ENCODE results near the gene VPS52. TPM values are rescaled to one million over a fixed set of nuclear protein-coding genes. Genes with fewer than 3 reads are reported as not detected.
A peak's percentile ranks its signal among the peaks of the same experiment; 100 is the strongest.
"Not testable (repeated sequence)": the region's sequence is repeated elsewhere in the genome, so short reads cannot be mapped to it uniquely, and the experiment has no call there.

Gene VPS52
- total RNA-seq, 2 experiments from 2014 or later, result 35.6 to 45.2 TPM

DNA sequence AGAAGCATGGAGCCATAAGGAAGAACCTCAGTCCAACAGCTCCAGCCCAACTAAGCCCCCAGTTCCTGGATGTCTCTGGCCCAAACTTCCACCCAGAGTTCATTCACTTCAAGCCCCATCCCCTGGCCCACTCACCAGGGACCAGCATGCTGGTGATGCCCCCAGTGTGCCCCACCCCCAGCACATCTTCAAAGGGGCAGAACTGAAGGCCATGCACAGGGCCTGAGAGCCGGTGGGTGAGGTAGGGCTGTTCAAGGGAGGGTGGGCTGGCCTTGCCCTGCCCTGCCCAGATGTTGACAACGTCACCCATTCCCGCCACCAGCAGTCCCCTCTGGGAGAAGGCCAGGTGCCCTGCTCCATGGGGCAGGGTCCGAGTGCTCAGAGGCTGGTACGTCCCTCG lies 8.9 kb upstream of the VPS52 start:
- CTCF ChIA-PET, result interaction anchor here (0.6 to 1.2 kb wide), 3 partner anchors 9 to 142 kb away, joined by 3 read pairs; partner anchors contain the start of genes RGL2, RPS18 and VPS52
- intact Hi-C loops (cut with DNase I, micrococcal nuclease), result no loop called here
- no peak overlapping the region for H3K4me3 Mint-ChIP-seq
- peaks cover 28% of the 10 kb centered on the region for H3K36me3 Mint-ChIP-seq (ENCODE audit: low read depth)
- no peak overlapping the region for H3K27ac Mint-ChIP-seq
- no peak for ATAC-seq
- H3K4me1 Mint-ChIP-seq, result peaks cover 20% of the 10 kb centered on the region
- H3K9me3 Mint-ChIP-seq (ENCODE audit: low read depth), result no peaks in the 10 kb centered on the region
- POLR2A ChIA-PET, result interaction anchor here (1.0 kb wide), 1 partner anchor 9 kb away, joined by 3 read pairs; the partner anchor contains the start of genes RPS18 and VPS52
- DNase-seq, result no peak
- H3K27me3 Mint-ChIP-seq, result no peaks in the 10 kb centered on the region

DNA sequence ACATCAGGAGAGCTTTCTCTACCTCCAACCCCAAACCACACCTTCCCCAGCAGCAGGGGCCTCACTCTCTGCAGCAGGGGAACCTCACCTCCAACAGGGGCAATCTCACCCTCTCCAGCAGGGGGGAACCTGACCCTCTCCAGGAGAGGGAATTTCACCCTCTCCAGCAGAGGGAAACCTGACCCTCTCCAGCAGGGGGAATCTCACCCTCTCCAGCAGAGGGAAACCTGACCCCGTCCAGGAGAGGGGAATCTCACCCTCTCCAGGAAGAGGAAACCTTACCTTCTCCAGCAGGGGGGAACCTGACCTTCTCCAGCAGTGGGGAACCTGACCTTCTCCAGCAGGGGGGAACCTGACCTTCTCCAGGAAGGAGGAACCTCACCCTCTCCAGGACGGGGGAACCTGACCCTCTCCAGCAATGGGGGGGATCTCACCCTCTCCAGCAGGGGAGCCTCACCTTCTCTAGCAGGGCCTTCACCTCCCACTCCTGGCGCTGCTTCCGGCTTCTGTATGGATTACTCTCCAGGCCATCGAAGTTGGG lies 8.4 kb upstream of the VPS52 start:
- POLR2A ChIA-PET, result no interaction called here
- Mint-ChIP-seq H3K27me3 (no peaks in the 10 kb centered on the region), H3K9me3 (ENCODE audit: low read depth) (no peaks in the 10 kb centered on the region), H3K4me3 (no peak overlapping the region), H3K4me1 (peaks cover 24% of the 10 kb centered on the region), H3K27ac (no peak overlapping the region), H3K36me3 (ENCODE audit: low read depth) (peaks cover 33% of the 10 kb centered on the region)
- CTCF ChIA-PET, result interaction anchor here (0.6 to 4.0 kb wide), 3 partner anchors 8 to 19 kb away, joined by 3 to 17 read pairs (median 3); partner anchors contain the start of genes PFDN6, RGL2, RPS18 and VPS52
- DNase-seq, result peak; percentile 40
- intact Hi-C loops (cut with DNase I, micrococcal nuclease), result loop anchor here in 1 of 2 experiments (10.0 kb wide), 1 partner anchor 1305 kb away; the partner anchor contains the start of gene DXO
- no peak for ATAC-seq

DNA sequence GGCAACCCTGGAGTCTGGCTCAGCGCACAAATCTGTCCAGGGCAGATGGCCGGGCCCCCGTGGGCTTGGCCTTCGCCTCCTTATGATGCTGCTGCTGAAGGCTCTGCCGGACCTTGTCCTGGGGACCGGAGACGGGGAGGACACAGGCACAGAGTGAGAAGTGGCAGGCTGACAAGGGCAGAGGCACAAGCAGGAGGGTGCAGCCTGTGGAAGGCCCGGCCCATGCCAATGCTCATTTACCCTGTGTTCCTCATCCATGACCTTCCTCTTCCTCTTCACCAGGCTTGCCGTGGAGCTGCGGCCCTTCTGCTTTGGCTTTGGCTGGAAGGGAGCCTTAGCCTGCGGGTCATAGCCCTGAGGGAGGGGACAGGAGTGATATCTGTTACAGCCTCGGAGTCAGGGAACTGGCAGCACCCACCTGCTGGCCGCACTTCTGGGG lies 7.6 kb upstream of the VPS52 start:
- CTCF ChIA-PET, result interaction anchor here (0.8 to 4.0 kb wide), 6 partner anchors 10 to 160 kb away, joined by 3 to 17 read pairs (median 3); partner anchors contain the start of genes PFDN6, WDR46 and ZBTB22
- Mint-ChIP-seq H3K4me1 (peaks cover 31% of the 10 kb centered on the region), H3K4me3 (no peak overlapping the region), H3K36me3 (ENCODE audit: low read depth) (peaks cover 35% of the 10 kb centered on the region), H3K27me3 (no peaks in the 10 kb centered on the region), H3K27ac (no peak overlapping the region), H3K9me3 (ENCODE audit: low read depth) (no peaks in the 10 kb centered on the region)
- intact Hi-C loops (cut with DNase I, micrococcal nuclease), result loop anchor here in 1 of 2 experiments (10.0 kb wide), 1 partner anchor 1304 kb away; the partner anchor contains the start of gene DXO
- POLR2A ChIA-PET, result no interaction called here
- no peak for ATAC-seq
- DNase-seq, result no peak

DNA sequence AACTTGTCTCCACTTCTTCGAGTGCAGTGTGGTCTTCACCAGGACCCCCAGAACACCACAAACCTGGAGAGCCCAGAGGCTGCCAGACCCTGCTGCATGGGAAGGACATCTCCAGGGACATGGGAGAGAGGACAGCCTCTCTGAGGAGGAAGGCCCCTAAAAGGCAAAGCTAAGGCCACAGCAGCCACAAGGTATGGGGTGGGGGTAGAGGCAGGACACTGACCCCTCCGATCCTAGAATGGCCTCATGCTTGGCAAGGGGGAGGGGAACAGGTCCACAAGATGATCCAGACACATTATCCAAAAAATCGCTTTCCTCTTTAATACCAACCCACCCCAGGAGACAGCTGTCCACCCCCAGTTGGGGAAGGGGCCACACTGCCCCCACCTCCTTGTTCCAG lies 7.1 kb upstream of the VPS52 start:
- H3K4me1 Mint-ChIP-seq, result peaks cover 33% of the 10 kb centered on the region
- intact Hi-C loops (cut with DNase I, micrococcal nuclease), result loop anchor here in 1 of 2 experiments (10.0 kb wide), 1 partner anchor 1304 kb away; the partner anchor contains the start of gene DXO
- ChIA-PET POLR2A (interaction anchor here (2.1 to 3.7 kb wide), 2 partner anchors 10 to 21 kb away, joined by 15 to 25 read pairs; partner anchors contain the start of genes PFDN6, RGL2 and WDR46), CTCF (interaction anchor here (0.8 to 4.0 kb wide), 6 partner anchors 10 to 160 kb away, joined by 3 to 17 read pairs (median 3); partner anchors contain the start of genes PFDN6, WDR46 and ZBTB22)
- H3K27ac Mint-ChIP-seq, result no peak overlapping the region
- H3K27me3 Mint-ChIP-seq, result no peaks in the 10 kb centered on the region
- H3K4me3 Mint-ChIP-seq, result no peak overlapping the region
- peaks cover 38% of the 10 kb centered on the region for H3K36me3 Mint-ChIP-seq (ENCODE audit: low read depth)
- no peak for ATAC-seq
- no peaks in the 10 kb centered on the region for H3K9me3 Mint-ChIP-seq (ENCODE audit: low read depth)
- DNase-seq, result no peak

DNA sequence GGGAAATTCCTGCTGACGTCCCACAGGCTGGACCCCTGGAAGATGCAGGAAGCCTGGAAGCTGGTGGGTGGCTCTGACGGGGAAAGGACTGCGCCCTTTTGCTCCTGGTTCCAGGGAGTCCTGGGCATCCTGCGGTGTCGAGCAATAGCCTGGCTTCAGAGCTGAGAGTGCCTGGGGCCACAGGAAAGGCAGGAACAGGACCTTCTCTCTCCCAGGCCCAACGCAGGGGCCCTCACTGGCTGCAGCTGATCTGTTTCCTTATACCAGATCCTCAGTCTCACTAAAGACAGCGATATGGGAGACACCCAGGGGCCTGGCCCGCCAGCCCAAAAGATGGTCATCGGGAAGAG lies 6.7 kb upstream of the VPS52 start:
- intact Hi-C loops (cut with DNase I, micrococcal nuclease), result loop anchor here in 1 of 2 experiments (10.0 kb wide), 1 partner anchor 1304 kb away; the partner anchor contains the start of gene DXO
- Mint-ChIP-seq H3K27ac (peak overlapping the region; percentile 92), H3K36me3 (ENCODE audit: low read depth) (peaks cover 42% of the 10 kb centered on the region), H3K4me1 (peaks cover 34% of the 10 kb centered on the region), H3K4me3 (no peak overlapping the region), H3K9me3 (ENCODE audit: low read depth) (no peaks in the 10 kb centered on the region), H3K27me3 (no peaks in the 10 kb centered on the region)
- DNase-seq (no peak), ATAC-seq (no peak)
- CTCF ChIA-PET, result interaction anchor here (0.8 to 4.0 kb wide), 7 partner anchors 11 to 159 kb away, joined by 3 to 17 read pairs (median 3); partner anchors contain the start of genes PFDN6, WDR46 and ZBTB22
- POLR2A ChIA-PET, result interaction anchor here (1.8 to 3.7 kb wide), 3 partner anchors 11 to 40 kb away, joined by 10 to 25 read pairs (median 15); partner anchors contain the start of genes PFDN6, RGL2, WDR46 and ZBTB22

DNA sequence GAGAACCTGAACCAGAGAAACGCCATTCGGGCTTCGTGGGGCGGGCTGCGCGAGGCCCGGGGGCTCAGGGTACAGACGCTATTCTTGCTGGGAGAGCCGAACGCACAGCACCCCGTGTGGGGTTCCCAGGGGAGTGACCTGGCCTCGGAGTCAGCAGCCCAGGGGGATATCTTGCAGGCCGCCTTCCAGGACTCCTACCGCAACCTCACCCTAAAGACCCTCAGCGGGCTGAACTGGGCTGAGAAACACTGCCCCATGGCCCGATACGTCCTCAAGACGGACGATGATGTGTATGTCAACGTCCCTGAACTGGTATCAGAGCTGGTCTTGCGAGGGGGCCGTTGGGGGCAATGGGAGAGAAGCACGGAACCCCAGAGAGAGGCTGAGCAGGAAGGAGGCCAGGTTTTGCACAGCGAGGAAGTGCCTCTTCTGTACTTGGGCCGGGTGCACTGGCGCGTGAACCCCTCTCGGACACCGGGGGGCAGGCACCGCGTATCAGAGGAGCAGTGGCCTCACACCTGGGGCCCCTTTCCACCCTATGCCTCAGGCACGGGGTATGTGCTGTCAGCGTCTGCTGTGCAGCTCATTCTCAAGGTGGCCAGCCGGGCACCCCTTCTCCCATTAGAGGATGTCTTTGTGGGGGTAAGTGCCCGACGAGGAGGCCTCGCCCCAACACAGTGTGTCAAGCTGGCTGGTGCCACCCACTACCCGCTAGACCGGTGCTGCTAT lies 6.2 kb upstream of the VPS52 start:
- no peaks in the 10 kb centered on the region for H3K9me3 Mint-ChIP-seq (ENCODE audit: low read depth)
- DNase-seq, result peak; percentile 57
- H3K36me3 Mint-ChIP-seq (ENCODE audit: low read depth), result peaks cover 48% of the 10 kb centered on the region
- peaks cover 36% of the 10 kb centered on the region for H3K4me1 Mint-ChIP-seq
- H3K27me3 Mint-ChIP-seq, result no peaks in the 10 kb centered on the region
- ChIA-PET CTCF (interaction anchor here (0.6 to 4.0 kb wide), 11 partner anchors 11 to 154 kb away, joined by 3 to 17 read pairs (median 4); partner anchors contain the start of genes PFDN6, WDR46 and ZBTB22), POLR2A (interaction anchor here (0.6 to 3.7 kb wide), 15 partner anchors 9 to 383 kb away, joined by 3 to 25 read pairs (median 5); partner anchors contain the start of genes CUTA, KIFC1, PFDN6 and RGL2)
- peak overlapping the region; percentile 92 for H3K27ac Mint-ChIP-seq
- peak; percentile 6 for ATAC-seq
- intact Hi-C loops (cut with DNase I, micrococcal nuclease), result loop anchor here (1.0 to 10.0 kb wide), 7 partner anchors 11 to 1303 kb away; partner anchors contain the start of genes PFDN6 (in 2 of the 2), WDR46 (in 2 of the 2), CUTA (in 1 of the 2) and DXO (in 1 of the 2)
- H3K4me3 Mint-ChIP-seq, result peak overlapping the region; percentile 91

DNA sequence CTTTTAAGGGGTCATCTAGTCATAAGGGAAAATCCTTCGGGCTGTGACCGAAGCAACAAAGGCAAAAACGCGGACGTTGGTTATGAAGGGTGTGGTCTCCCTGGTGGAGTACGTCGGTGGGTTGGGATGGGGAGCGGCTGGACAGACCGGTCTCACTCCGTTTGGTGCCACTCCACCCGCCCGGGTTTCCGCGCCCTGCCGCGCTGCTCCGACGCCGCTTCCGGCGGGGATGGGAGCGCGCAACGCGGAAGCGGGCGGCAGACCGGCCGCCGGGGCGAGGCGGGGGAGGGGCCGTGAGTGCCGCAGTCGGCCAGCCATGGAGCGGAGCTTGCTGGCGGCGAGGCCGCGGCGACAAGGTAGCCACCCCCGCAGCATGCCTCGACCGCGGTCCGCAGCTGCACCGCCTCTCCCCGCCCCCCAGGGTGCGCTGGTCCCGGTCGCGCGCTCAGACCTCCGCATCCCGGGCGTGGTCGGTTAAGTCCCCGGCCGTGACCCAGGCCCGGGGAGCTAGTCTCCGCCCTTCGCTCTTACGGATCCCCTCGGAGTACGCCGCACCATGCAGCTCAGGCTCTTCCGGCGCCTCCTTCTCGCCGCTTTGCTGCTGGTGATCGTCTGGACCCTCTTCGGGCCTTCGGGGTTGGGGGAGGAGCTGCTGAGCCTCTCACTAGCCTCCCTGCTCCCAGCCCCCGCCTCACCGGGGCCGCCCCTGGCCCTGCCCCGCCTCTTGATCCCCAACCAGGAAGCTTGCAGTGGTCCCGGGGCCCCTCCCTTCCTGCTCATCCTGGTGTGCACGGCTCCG lies 5.4 kb upstream of the VPS52 start, which contains the start of gene B3GALT4:
Gene B3GALT4, plus strand, starts transcription at position 260 of the 799 bp plus-strand sequence. Its CDS starts 297 bp downstream, at position 557.
- DNase-seq (peak; percentile 87), ATAC-seq (peak; percentile 75)
- Mint-ChIP-seq H3K4me3 (peak within 1 kb of the TSS; percentile 91), H3K36me3 (ENCODE audit: low read depth) (peaks cover 55% of the 10 kb centered on the region), H3K4me1 (peaks cover 39% of the 10 kb centered on the region), H3K9me3 (ENCODE audit: low read depth) (no peaks in the 10 kb centered on the region), H3K27me3 (no peaks in the 10 kb centered on the region), H3K27ac (peak within 1 kb of the TSS; percentile 92)
- intact Hi-C loops (cut with DNase I, micrococcal nuclease), result loop anchor here (1.0 to 10.0 kb wide), 7 partner anchors 12 to 1302 kb away; partner anchors contain the start of genes PFDN6 (in 2 of the 2), WDR46 (in 2 of the 2), CUTA (in 1 of the 2) and DXO (in 1 of the 2)
- POLR2A ChIA-PET, result interaction anchor here (0.6 to 3.7 kb wide), 20 partner anchors 9 to 382 kb away, joined by 3 to 25 read pairs (median 4); partner anchors contain the start of genes CUTA, KIFC1, PFDN6 and RGL2
- CTCF ChIA-PET, result interaction anchor here (0.6 to 4.0 kb wide), 11 partner anchors 12 to 153 kb away, joined by 3 to 17 read pairs (median 4); partner anchors contain the start of genes PFDN6, WDR46 and ZBTB22

DNA sequence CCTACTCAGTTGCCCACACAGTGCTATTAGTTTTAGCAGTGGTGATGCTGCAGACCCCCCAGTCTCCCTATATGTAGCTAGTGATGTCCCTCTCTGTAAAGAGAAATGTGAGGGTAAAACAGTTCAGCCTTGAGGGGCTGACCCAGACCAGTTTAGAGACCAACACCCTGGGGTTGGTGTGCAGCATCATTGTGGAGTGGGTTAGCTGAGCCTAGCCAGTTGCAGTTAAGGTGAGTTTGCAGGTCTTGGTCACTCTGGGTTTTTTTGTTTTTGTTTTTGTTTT lies 4.8 kb upstream of the VPS52 start:
- Mint-ChIP-seq H3K9me3 (ENCODE audit: low read depth) (no peaks in the 10 kb centered on the region), H3K4me3 (peak overlapping the region; percentile 91), H3K27me3 (no peaks in the 10 kb centered on the region), H3K36me3 (ENCODE audit: low read depth) (peaks cover 58% of the 10 kb centered on the region), H3K4me1 (peaks cover 39% of the 10 kb centered on the region), H3K27ac (peak overlapping the region; percentile 90)
- ChIA-PET POLR2A (interaction anchor here (0.6 to 3.7 kb wide), 12 partner anchors 10 to 331 kb away, joined by 3 to 25 read pairs (median 4); partner anchors contain the start of genes KIFC1, PFDN6, RGL2 and WDR46), CTCF (interaction anchor here (0.9 to 4.0 kb wide), 4 partner anchors 13 to 41 kb away, joined by 3 to 17 read pairs (median 9); partner anchors contain the start of genes PFDN6, WDR46 and ZBTB22)
- no peak for DNase-seq
- no peak for ATAC-seq
- intact Hi-C loops (cut with DNase I, micrococcal nuclease), result loop anchor here in 1 of 2 experiments (2.0 to 10.0 kb wide), 3 partner anchors 68 to 1302 kb away; partner anchors contain the start of genes CUTA and DXO

DNA sequence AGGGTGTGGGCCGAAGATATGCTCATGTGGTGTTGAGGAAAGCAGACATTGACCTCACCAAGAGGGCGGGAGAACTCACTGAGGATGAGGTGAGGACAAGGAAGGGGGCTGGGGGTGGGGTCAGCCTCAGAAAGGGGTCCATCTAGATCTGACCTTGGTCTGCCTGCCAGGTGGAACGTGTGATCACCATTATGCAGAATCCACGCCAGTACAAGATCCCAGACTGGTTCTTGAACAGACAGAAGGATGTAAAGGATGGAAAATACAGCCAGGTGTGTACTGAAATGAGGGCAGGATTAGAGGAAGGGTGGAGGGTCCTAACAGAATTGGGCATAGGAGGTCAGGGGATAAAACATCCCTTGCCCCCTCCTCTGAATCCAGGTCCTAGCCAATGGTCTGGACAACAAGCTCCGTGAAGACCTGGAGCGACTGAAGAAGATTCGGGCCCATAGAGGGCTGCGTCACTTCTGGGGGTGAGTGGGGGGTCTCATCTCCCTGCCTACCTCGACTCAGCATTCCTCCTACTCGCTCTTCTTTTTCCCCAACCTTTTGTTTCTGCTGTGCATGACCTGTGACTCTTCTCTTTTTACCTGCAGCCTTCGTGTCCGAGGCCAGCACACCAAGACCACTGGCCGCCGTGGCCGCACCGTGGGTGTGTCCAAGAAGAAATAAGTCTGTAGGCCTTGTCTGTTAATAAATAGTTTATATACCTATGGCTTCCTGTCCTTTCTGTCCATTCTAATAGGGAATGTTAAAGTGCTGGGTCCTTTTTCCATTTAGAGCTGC lies 4.3 kb upstream of the VPS52 start:
- H3K4me1 Mint-ChIP-seq, result peaks cover 42% of the 10 kb centered on the region
- intact Hi-C loops (cut with DNase I, micrococcal nuclease), result loop anchor here in 1 of 2 experiments (2.0 to 10.0 kb wide), 3 partner anchors 69 to 1301 kb away; partner anchors contain the start of genes CUTA and DXO

More for the DNA sequence above, 4.3 kb upstream of the VPS52 start:
- H3K27me3 Mint-ChIP-seq; H3K9me3 Mint-ChIP-seq (ENCODE audit: low read depth); ATAC-seq: not testable (repeated sequence)
- H3K36me3 Mint-ChIP-seq (ENCODE audit: low read depth), result peaks cover 58% of the 10 kb centered on the region
- H3K27ac Mint-ChIP-seq, result peak overlapping the region; percentile 90
- ChIA-PET CTCF (interaction anchor here (0.9 to 4.0 kb wide), 3 partner anchors 13 to 42 kb away, joined by 3 to 17 read pairs (median 14); partner anchors contain the start of genes PFDN6, WDR46 and ZBTB22), POLR2A (interaction anchor here (0.6 to 3.7 kb wide), 7 partner anchors 10 to 331 kb away, joined by 3 to 25 read pairs (median 5); partner anchors contain the start of genes PFDN6 and WDR46)
- peak; percentile 19 for DNase-seq
- peak overlapping the region; percentile 91 for H3K4me3 Mint-ChIP-seq

Measured in activated CD4-positive, alpha-beta T cell treated with anti-CD3 and anti-CD28 coated beads for 36 hours (primary cell).